ENCODE results near the gene ZNF831. TPM values are rescaled to one million over a fixed set of nuclear protein-coding genes. Genes with fewer than 3 reads are reported as not detected.

The ZNF831 gene
- total RNA-seq, 2 donors from 2014 or later: 0.20 to 0.27 TPM

DNA sequence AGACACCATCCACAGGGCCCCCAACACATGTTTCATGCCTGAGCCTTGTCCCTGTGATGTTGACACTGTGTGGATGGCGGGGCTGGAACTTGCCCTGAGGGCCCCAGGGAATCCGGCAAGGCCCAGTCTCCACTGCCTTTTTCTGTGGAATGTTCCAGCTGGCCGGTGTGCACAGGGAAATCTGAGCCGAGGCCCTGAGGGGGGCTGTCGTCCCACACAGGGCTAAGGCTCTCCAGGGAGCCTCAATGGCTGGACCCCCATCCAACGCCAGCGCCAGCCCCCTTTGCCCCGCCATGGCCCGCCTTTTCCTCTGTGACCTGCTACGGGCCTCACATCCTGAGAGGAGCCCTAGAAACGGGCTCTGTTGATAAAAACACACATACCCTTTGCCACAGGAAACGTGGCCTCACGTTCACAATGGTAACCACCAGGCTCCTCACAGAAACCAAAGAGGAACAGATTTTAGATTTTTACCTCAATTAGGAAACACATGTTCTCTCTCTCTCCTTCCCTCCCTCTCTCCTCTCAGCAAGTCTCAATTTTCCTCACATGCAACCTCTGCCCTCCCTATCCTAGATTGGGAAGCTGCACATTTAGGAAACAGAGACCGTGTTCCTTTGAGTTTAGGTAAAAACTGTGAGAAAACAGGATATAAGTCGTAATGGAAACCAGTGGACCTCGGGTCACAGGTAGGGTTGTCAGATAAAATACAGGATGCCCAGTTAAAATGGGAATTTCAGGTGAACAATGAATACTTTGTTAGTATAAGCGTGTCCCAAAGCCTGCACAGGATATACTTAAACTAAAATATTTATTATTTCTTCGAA is 13.7 kb upstream of the ZNF831 start:
- DNase-seq: no peak
- TF ChIP-seq CTCF (IDR thresholded peaks at IDR 0.05): no peak
- Histone ChIP-seq H3K36me3 (no peaks in the 10 kb centered on the region), H3K27ac (peak overlapping the region; percentile 27), H3K4me1 (no peaks in the 10 kb centered on the region), H3K4me3 (no peak overlapping the region), H3K27me3 (no peaks in the 10 kb centered on the region), H3K9ac (ENCODE audit: low read depth in 2 of 2, low read length in 2 of 2) (no peak overlapping the region), H3K9me3 (no peaks in the 10 kb centered on the region)
- intact Hi-C loops (cut with DNase I): no loop called here

DNA sequence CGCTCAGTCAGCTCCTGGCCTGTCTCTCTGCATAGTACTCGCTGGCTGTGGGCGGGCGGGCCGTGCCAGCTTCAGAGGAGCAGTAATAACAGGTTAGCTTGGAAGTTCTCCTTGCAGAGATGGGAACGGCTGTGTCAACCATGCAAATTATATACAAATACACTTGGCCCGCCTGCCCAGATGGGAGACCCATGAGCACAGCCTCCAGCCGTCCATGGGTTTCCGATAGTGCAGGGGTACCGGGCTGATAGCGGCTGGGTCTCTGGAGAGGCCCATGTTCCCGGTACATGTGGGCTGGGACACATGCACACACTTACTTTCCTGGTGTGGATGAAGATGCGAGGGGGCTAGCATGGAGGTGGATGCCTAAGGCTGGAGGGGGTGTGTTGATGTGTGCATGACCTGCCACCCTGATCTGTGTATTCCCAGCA is 12.8 kb upstream of the ZNF831 start:
- no peak for DNase-seq
- no peaks in the 10 kb centered on the region for H3K9me3 ChIP-seq
- no peak overlapping the region for H3K27ac ChIP-seq
- no peak overlapping the region for H3K9ac ChIP-seq (ENCODE audit: low read depth in 2 of 2, low read length in 2 of 2)
- H3K4me1 ChIP-seq: no peaks in the 10 kb centered on the region
- TF ChIP-seq CTCF (IDR thresholded peaks at IDR 0.05): no peak
- no peaks in the 10 kb centered on the region for H3K36me3 ChIP-seq
- no peak overlapping the region for H3K4me3 ChIP-seq
- H3K27me3 ChIP-seq: no peaks in the 10 kb centered on the region
- intact Hi-C loops (cut with DNase I): no loop called here

DNA sequence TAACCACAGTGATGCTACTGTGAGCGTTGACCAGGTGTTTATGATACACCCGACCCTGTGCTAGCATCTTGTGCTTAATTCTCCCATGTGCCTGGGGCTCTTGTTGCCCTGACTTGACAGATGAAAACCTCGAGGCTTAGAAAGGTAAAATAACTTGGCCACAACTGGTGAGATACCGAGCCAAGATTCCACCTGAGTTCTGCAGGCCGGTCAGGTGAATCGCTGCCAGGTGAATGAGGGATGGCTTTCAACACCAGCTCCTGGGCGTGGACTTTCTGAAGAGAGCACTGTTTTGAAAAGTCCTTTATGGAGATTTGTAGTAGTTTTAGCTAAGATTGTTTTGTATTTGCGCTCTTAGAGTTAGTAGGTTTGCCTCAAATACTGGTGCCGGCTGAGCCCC is 12.2 kb upstream of the ZNF831 start:
- Histone ChIP-seq H3K4me3 (no peak overlapping the region), H3K27me3 (no peaks in the 10 kb centered on the region), H3K36me3 (no peaks in the 10 kb centered on the region), H3K4me1 (no peaks in the 10 kb centered on the region), H3K9me3 (no peaks in the 10 kb centered on the region), H3K9ac (ENCODE audit: low read depth in 2 of 2, low read length in 2 of 2) (no peak overlapping the region), H3K27ac (no peak overlapping the region)
- DNase-seq: no peak
- intact Hi-C loops (cut with DNase I): no loop called here
- no peak for TF ChIP-seq CTCF (IDR thresholded peaks at IDR 0.05)

DNA sequence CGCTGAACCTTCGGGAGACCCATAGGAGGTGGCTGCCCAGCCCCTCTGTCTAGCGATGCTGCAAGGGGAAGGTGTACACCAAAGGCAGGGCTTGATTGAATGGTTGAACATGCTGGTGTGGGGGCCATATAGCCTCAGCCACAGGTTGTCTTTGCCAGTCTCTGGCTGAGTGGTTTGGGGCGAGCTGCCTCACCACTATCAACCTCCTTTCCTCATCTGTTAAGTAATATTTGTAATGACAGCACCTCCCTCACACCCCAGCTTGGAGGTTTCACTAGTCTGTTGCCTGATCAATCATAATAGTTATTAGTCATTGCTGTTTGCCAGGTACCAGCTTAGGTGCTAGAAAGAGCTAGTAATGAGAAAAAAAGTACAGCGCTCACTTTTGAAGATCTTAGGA is 11.8 kb upstream of the ZNF831 start:
- no peak for DNase-seq
- Histone ChIP-seq H3K4me3 (no peak overlapping the region), H3K4me1 (no peaks in the 10 kb centered on the region), H3K27ac (no peak overlapping the region), H3K36me3 (no peaks in the 10 kb centered on the region), H3K27me3 (no peaks in the 10 kb centered on the region), H3K9ac (ENCODE audit: low read depth in 2 of 2, low read length in 2 of 2) (no peak overlapping the region), H3K9me3 (no peaks in the 10 kb centered on the region)
- intact Hi-C loops (cut with DNase I): no loop called here
- no peak for TF ChIP-seq CTCF (IDR thresholded peaks at IDR 0.05)

- intact Hi-C loops (cut with DNase I): no loop called here
- no peak for TF ChIP-seq CTCF (IDR thresholded peaks at IDR 0.05)
- no peaks in the 10 kb centered on the region for H3K36me3 ChIP-seq
- H3K9ac ChIP-seq (ENCODE audit: low read depth in 2 of 2, low read length in 2 of 2): no peak overlapping the region
- no peaks in the 10 kb centered on the region for H3K27me3 ChIP-seq
- H3K4me3 ChIP-seq: no peak overlapping the region
- no peaks in the 10 kb centered on the region for H3K9me3 ChIP-seq
- H3K27ac ChIP-seq: no peak overlapping the region
- no peak for DNase-seq
- H3K4me1 ChIP-seq: no peaks in the 10 kb centered on the region
Measured at GRCh38 chr20:59152559-59153354, 10.9 kb upstream of the ZNF831 start.
